Transverse colon (tissue), 4 donors: ENCODE results near the gene PABPN1L. TPM values are rescaled to one million over a fixed set of nuclear protein-coding genes. Genes with fewer than 3 reads are reported as not detected.

Source experiments
- DNase-seq: peaks from one replicate; pipeline ENCODE4 v3.0.0-alpha.2; 2019
- H3K27ac ChIP-seq, 4 donors: fragments of 200-600 bp; sonication (generic); 2 replicates each; pipeline ENCODE4 v1.5.1; 2016 to 2018; ENCODE audit warnings: inconsistent platforms in 4 of 4
- H3K27me3 ChIP-seq: fragments of 200-600 bp; sonication (generic); 2 replicates; pipeline ENCODE4 v1.5.1; 2017; ENCODE audit warnings: inconsistent platforms
- H3K36me3 ChIP-seq, 4 donors: fragments of 200-600 bp; sonication (generic); 2 replicates each; pipeline ENCODE4 v1.5.1; 2017 to 2019; ENCODE audit warnings: inconsistent platforms in 4 of 4
- H3K4me1 ChIP-seq, 4 donors: fragments of 200-600 bp; sonication (generic); 2 replicates each; pipeline ENCODE4 v1.5.1; 2017 to 2020; ENCODE audit warnings: inconsistent platforms in 4 of 4
- H3K4me3 ChIP-seq, 4 donors: fragments of 200-600 bp; sonication (generic); 1 replicate in 1 of 4; 2 replicates in 3 of 4; pipeline versions ENCODE4 v1.5.1 to v1.6.1; 2017 to 2019; ENCODE audit warnings: inconsistent platforms in 4 of 4
- H3K9me3 ChIP-seq, 2 donors: fragments of 200-600 bp; sonication (generic); 2 replicates each; pipeline ENCODE4 v1.5.1; 2017 to 2019; ENCODE audit warnings: inconsistent platforms in 2 of 2
- EP300 ChIP-seq: sonication (generic); formaldehyde crosslinking; IDR thresholded peaks from one replicate; pipeline ENCODE4 v1.6.1; 2017; ENCODE audit warnings: antibody characterized with exemption, low read depth
- POLR2A ChIP-seq: fragments of 450-650 bp; IDR thresholded peaks from one replicate; pipeline ENCODE4 v1.6.1; 2016; ENCODE audit warnings: antibody characterized with exemption, mild to moderate bottlenecking, moderate library complexity
- POLR2AphosphoS5 ChIP-seq, 3 donors: sonication (generic); formaldehyde crosslinking; IDR thresholded peaks; one replicate each; pipeline ENCODE4 v1.6.1; 2016; ENCODE audit warnings: antibody characterized with exemption in 3 of 3
- WGBS, 2 donors: methylation state at CpG; one replicate each; pipeline ENCODE4 v1.1.5; 2018; ENCODE audit warnings: low coverage in 1 of 2; 5-methylcytosine and 5-hydroxymethylcytosine counted together
- in situ Hi-C, 4 donors: fragments of 200-750 bp; cut with MboI; loops; one replicate each; pipeline versions ENCODE4 v1.15.0 to v1.15.1; 2017; ENCODE audit warnings: low sequenced_read_pairs in 3 of 4, low pct_ligation_motif_present in 1 of 4, low pct_unique_long_range_greater_than_20kb in 1 of 4
- intact Hi-C: fragments of 100-400 bp; cut with DNase I; formaldehyde crosslinking; loops from one replicate; pipeline ENCODE4 v1.15.1; 2023; ENCODE audit warnings: low total_unique reads
- total RNA-seq, 4 donors: library from RNA; depleted of rRNA; stranded (reverse); fragments of >200 nt; gene quantifications; one replicate each; pipeline ENCODE4 v1.1.0, GENCODE V29; 2016
- TF ChIP-seq, protein P1 (sequence below), 5 experiments: fragments of 200-600 bp in 3 of 5; fragments of 450-650 bp in 2 of 5; sonication (generic) in 3 of 5; IDR thresholded peaks; 1 replicate in 2 of 5; 2 replicates in 3 of 5; pipeline ENCODE4 v1.5.1; 2016 to 2017; ENCODE audit warnings: antibody characterized with exemption in 5 of 5, inconsistent platforms in 3 of 5, mild to moderate bottlenecking in 2 of 5, moderate library complexity in 1 of 5

Gene PABPN1L
- total RNA-seq, 4 donors from 2014 or later: not detected

DNA sequence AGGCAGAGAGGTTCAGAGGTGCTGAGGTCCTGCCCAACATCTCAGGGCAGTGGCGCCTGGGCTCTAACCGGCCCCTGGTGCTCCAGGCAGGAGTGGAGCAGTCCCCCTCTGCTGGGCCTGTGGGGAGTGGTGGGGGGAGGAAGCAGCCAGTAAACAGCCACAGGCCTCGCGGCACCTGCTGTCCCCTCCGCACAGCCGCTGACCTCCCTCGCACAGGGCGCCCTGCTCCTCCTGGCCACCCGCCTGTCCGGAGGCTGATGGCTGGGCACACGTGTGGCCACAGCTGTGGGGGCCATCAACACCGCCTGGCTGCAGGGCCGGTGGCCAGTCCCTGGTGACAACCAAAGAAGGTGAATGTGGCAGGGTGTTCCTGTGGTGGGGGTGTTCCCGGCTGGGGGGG, 36.8 kb upstream of the PABPN1L start:
- H3K9me3 ChIP-seq: no peaks in the 10 kb centered on the region
- no peak overlapping the region for H3K27ac ChIP-seq
- 90% methylated on average over 10 of the region's 14 CpGs; no CpG with 5 or more reads in 1 of the 2 donors for WGBS, 2 donors
- intact Hi-C loops: no loop called here
- H3K36me3 ChIP-seq: no peaks in the 10 kb centered on the region
- no peak overlapping the region for H3K4me3 ChIP-seq
- TF ChIP-seq POLR2AphosphoS5 (IDR thresholded peaks at IDR 0.05) (no peak), POLR2A (no peak), EP300 (no peak)
- TF ChIP-seq, protein P1, sequence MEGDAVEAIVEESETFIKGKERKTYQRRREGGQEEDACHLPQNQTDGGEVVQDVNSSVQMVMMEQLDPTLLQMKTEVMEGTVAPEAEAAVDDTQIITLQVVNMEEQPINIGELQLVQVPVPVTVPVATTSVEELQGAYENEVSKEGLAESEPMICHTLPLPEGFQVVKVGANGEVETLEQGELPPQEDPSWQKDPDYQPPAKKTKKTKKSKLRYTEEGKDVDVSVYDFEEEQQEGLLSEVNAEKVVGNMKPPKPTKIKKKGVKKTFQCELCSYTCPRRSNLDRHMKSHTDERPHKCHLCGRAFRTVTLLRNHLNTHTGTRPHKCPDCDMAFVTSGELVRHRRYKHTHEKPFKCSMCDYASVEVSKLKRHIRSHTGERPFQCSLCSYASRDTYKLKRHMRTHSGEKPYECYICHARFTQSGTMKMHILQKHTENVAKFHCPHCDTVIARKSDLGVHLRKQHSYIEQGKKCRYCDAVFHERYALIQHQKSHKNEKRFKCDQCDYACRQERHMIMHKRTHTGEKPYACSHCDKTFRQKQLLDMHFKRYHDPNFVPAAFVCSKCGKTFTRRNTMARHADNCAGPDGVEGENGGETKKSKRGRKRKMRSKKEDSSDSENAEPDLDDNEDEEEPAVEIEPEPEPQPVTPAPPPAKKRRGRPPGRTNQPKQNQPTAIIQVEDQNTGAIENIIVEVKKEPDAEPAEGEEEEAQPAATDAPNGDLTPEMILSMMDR (IDR thresholded peaks at IDR 0.05): no peak
- in situ Hi-C loops: no loop called here
- DNase-seq: no peak
- H3K4me1 ChIP-seq: no peaks in the 10 kb centered on the region
- no peaks in the 10 kb centered on the region for H3K27me3 ChIP-seq

DNA sequence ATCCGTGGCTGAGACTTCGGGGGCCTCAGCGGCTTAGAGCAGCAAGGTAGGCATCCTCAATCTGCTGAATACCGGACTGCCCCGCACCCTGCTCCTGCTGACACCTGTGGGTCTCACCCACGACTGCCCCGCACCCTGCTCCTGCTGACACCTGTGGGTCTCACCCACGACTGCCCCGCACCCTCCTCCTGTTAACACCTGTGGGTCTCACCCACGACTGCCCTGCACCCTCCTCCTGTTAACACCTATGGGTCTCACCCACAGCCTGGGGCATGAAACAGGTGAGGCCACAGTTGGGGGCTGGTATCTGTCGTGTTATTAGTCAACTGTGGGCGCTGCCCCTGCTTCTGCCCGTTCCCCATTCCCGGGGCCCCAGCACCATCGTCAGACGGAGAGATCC, 36.3 kb upstream of the PABPN1L start:
- Histone ChIP-seq H3K27me3 (no peaks in the 10 kb centered on the region), H3K9me3 (no peaks in the 10 kb centered on the region), H3K4me1 (no peaks in the 10 kb centered on the region), H3K36me3 (no peaks in the 10 kb centered on the region), H3K27ac (no peak overlapping the region), H3K4me3 (no peak overlapping the region)
- in situ Hi-C loops: no loop called here
- TF ChIP-seq POLR2AphosphoS5 (IDR thresholded peaks at IDR 0.05) (no peak), POLR2A (no peak), EP300 (no peak)
- TF ChIP-seq, protein P1 (IDR thresholded peaks at IDR 0.05): no peak
- intact Hi-C loops: no loop called here
- 70 to 74% methylated on average over 2 to 16 of the region's 16 CpGs for WGBS, 2 donors
- no peak for DNase-seq

DNA sequence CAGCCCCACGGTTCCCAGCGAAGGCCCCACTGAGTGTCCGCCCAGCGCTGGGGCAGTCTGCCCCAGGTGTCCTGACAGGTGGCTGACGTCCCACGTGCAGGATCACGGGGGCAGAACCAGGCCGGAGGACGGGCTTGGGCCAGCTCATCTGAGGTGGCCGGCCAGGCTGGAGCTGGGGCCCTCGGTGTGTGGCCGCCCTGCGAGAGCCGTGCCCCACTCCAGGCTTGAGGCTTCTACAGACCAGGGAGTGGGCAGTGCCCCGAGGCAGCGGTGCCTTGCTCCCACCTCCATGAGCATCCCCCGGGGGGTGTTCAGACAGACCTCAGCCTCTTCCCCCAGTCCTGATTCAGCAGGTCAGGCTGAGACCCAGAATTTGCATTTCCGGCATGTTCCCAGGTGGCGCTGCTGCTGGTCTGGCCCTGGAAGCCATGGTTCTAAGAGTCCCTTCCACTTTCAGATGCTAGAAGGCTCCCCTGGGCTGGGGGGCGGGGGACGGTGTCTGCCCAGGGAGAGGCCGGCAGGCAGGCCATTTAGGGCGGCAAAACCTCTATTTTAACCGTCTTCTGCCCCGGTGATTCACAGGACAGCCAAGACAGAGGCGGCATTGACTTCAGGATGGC, 35.4 kb upstream of the PABPN1L start:
- no peak for TF ChIP-seq POLR2A
- TF ChIP-seq, protein P1 (IDR thresholded peaks at IDR 0.05): no peak
- TF ChIP-seq POLR2AphosphoS5 (IDR thresholded peaks at IDR 0.05): no peak
- TF ChIP-seq EP300: no peak
- no peaks in the 10 kb centered on the region for H3K27me3 ChIP-seq
- intact Hi-C loops: no loop called here
- in situ Hi-C loops: no loop called here
- DNase-seq: no peak
- H3K4me1 ChIP-seq: no peaks in the 10 kb centered on the region
- H3K27ac ChIP-seq: no peak overlapping the region
- no peaks in the 10 kb centered on the region for H3K36me3 ChIP-seq
- 82% methylated on average over 23 of the region's 26 CpGs; no CpG with 5 or more reads in 1 of the 2 donors for WGBS, 2 donors
- H3K4me3 ChIP-seq: no peak overlapping the region
- H3K9me3 ChIP-seq: no peaks in the 10 kb centered on the region

DNA sequence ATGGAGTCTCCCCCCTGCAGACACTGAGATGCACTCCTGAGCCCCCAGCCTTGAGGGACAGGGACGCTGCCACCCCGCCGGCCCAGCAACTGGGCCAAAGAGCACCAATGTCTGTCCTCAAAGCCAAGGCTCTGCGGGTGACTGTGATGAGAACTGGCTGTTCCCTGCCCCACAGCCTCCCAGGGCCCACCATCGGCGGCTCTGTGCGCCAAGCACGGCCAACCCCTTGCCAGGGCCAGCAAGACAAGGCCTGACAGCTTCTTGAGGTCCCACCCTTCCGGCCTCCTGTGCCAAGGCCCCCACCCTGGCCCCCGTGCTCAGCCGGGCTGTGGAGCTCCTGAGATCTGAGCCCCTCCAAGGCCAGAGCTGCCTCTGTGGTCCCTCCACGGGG, 34.2 kb upstream of the PABPN1L start:
- TF ChIP-seq POLR2AphosphoS5 (IDR thresholded peaks at IDR 0.05): no peak
- TF ChIP-seq, protein P1 (IDR thresholded peaks at IDR 0.05): no peak
- no peak for TF ChIP-seq EP300
- TF ChIP-seq POLR2A: no peak
- in situ Hi-C loops: no loop called here
- Histone ChIP-seq H3K27ac (no peak overlapping the region), H3K36me3 (no peaks in the 10 kb centered on the region), H3K4me3 (no peak overlapping the region), H3K27me3 (no peaks in the 10 kb centered on the region), H3K9me3 (no peaks in the 10 kb centered on the region), H3K4me1 (no peaks in the 10 kb centered on the region)
- no peak for DNase-seq
- WGBS, 2 donors: 85% methylated on average over 12 of the region's 12 CpGs; no CpG with 5 or more reads in 1 of the 2 donors
- intact Hi-C loops: no loop called here
